BE2C (cell line): ENCODE results near the gene GRID1.

Experiments
- DNase-seq: peaks from one replicate; pipeline ENCODE4 v3.0.0-alpha.2; 2020
- H3K27me3 ChIP-seq: fragments of 250-450 bp; sonication (Bioruptor Pico); 2 replicates; pipeline ENCODE4 v1.5.1; 2020; ENCODE audit warnings: mild to moderate bottlenecking
- H3K36me3 ChIP-seq: fragments of 250-450 bp; sonication (Bioruptor Pico); 2 replicates; pipeline ENCODE4 v1.5.1; 2020; ENCODE audit warnings: mild to moderate bottlenecking
- H3K4me1 ChIP-seq: fragments of 250-450 bp; sonication (Bioruptor Pico); 2 replicates; pipeline ENCODE4 v1.5.1; 2020
- H3K4me3 ChIP-seq: 2 replicates; pipeline ENCODE4 v1.5.1; 2011; ENCODE audit warnings: low read depth, low read length
- H3K9me3 ChIP-seq: fragments of 250-450 bp; sonication (Bioruptor Pico); 2 replicates; pipeline ENCODE4 v1.5.1; 2020
- CTCF ChIP-seq: IDR thresholded peaks from 2 replicates; pipeline ENCODE4 v1.5.1; 2012; ENCODE audit warnings: mild to moderate bottlenecking, low read depth, low read length

GRID1 gene

GRCh38 chr10:86355571-86356038 is 11.0 kb downstream of the GRID1 start:
- no peaks in the 10 kb centered on the region for H3K27me3 ChIP-seq
- no peaks in the 10 kb centered on the region for H3K4me1 ChIP-seq
- DNase-seq, result no peak
- no peak overlapping the region for H3K4me3 ChIP-seq
- H3K9me3 ChIP-seq, result no peaks in the 10 kb centered on the region
- H3K36me3 ChIP-seq, result peaks cover 30% of the 10 kb centered on the region
- no peak for TF ChIP-seq CTCF

- peaks cover 30% of the 10 kb centered on the region for H3K36me3 ChIP-seq
- no peak for TF ChIP-seq CTCF
- no peaks in the 10 kb centered on the region for H3K9me3 ChIP-seq
- no peaks in the 10 kb centered on the region for H3K27me3 ChIP-seq
- H3K4me3 ChIP-seq, result no peak overlapping the region
- DNase-seq, result no peak
- H3K4me1 ChIP-seq, result no peaks in the 10 kb centered on the region
Observed at GRCh38 chr10:86354761-86355540, 11.6 kb downstream of the GRID1 start.

- no peaks in the 10 kb centered on the region for H3K27me3 ChIP-seq
- peaks cover 30% of the 10 kb centered on the region for H3K36me3 ChIP-seq
- peaks cover 11% of the 10 kb centered on the region for H3K4me1 ChIP-seq
- no peak for DNase-seq
- no peak for TF ChIP-seq CTCF
- H3K9me3 ChIP-seq, result no peaks in the 10 kb centered on the region
- no peak overlapping the region for H3K4me3 ChIP-seq
Observed at GRCh38 chr10:86353506-86354485, 12.8 kb downstream of the GRID1 start.

GRCh38 chr10:86350897-86351296 is 15.7 kb downstream of the GRID1 start:
- peaks cover 32% of the 10 kb centered on the region for H3K4me1 ChIP-seq
- DNase-seq, result no peak
- H3K27me3 ChIP-seq, result no peaks in the 10 kb centered on the region
- no peak for TF ChIP-seq CTCF
- peaks cover 10% of the 10 kb centered on the region for H3K36me3 ChIP-seq
- no peak overlapping the region for H3K4me3 ChIP-seq
- H3K9me3 ChIP-seq, result no peaks in the 10 kb centered on the region

- H3K4me3 ChIP-seq, result no peak overlapping the region
- H3K9me3 ChIP-seq, result no peaks in the 10 kb centered on the region
- no peaks in the 10 kb centered on the region for H3K27me3 ChIP-seq
- peaks cover 40% of the 10 kb centered on the region for H3K4me1 ChIP-seq
- DNase-seq, result no peak
- no peak for TF ChIP-seq CTCF
- peaks cover 6% of the 10 kb centered on the region for H3K36me3 ChIP-seq
Observed at GRCh38 chr10:86349940-86350630, 16.5 kb downstream of the GRID1 start.
